Urinary bladder (tissue), 4 donors: ENCODE measurements around the gene DENND4C. TPM values are rescaled to one million over a fixed set of nuclear protein-coding genes. Genes with fewer than 3 reads are reported as not detected.
"Not testable (repeated sequence)": the region's sequence is repeated elsewhere in the genome, so short reads cannot be mapped to it uniquely, and the experiment has no call there.

ENCODE experiments used
- DNase-seq: peaks from one replicate; pipeline ENCODE4 v3.0.0-alpha.2; 2015; ENCODE audit errors: extremely low spot score
- H3K27ac ChIP-seq: one replicate; pipeline ENCODE4 v1.5.1; 2013; ENCODE audit warnings: low read depth, mild to moderate bottlenecking, moderate library complexity
- H3K36me3 ChIP-seq: one replicate; pipeline ENCODE4 v1.6.1; 2013; ENCODE audit warnings: mild to moderate bottlenecking, moderate library complexity; ENCODE audit not compliant: insufficient read depth
- H3K4me1 ChIP-seq: one replicate; pipeline ENCODE4 v1.6.1; 2013; ENCODE audit warnings: mild to moderate bottlenecking, moderate library complexity; ENCODE audit not compliant: insufficient read depth
- H3K4me3 ChIP-seq: one replicate; pipeline ENCODE4 v1.5.1; 2013; ENCODE audit warnings: low read depth, low read length
- WGBS: extraction: QIAGEN DNeasy Blood & Tissue Kit; methylation state at CpG from one replicate; pipeline ENCODE4 v1.1.7; 2013; 5-methylcytosine and 5-hydroxymethylcytosine counted together
- polyA plus RNA-seq: library from polyadenylated mRNA; stranded (reverse); fragments of 200-250 nt; gene quantifications from one replicate; pipeline ENCODE4 v1.2.3, GENCODE V29; 2013
- total RNA-seq: library from RNA; depleted of rRNA; stranded (reverse); fragments of >200 nt; gene quantifications from one replicate; pipeline ENCODE4 v1.2.3, GENCODE V29; 2014
- donor health status: healthy with polysubstance abuse.
- donor health status: healthy.

The DENND4C gene
- total and polyA plus RNA-seq, 2 donors = 27.7 to 196 TPM

GRCh38 chr9:19232823-19233194 is 2.3 kb downstream of the DENND4C start:
- Histone ChIP-seq H3K27ac (no peak overlapping the region), H3K36me3 (no peaks in the 10 kb centered on the region), H3K4me3 (no peak overlapping the region), H3K4me1 (no peaks in the 10 kb centered on the region)
- 8% methylated on average over 1 of the region's 1 CpG for WGBS
- no peak for DNase-seq

DNA sequence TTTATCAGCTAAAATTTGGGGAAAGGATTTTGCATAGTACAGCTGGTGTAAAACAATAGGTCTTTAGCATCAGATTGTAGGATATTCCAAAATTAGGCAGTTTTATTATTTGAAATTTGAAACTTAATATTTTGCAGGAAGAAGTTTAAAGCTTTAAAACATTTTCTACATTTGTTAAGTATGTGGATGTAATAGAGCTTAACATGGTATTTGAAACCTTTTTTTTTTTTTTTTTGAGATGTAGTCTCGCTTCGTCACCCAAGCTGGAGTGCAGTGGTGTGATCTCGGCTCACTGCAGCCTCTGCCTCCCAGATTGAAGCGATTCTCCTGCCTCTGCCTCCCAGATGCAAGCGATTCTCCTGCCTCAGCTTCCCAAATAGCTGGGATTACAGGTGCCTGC is 2.9 kb downstream of the DENND4C start:
- no peak for DNase-seq
- Histone ChIP-seq H3K4me3 (no peak overlapping the region), H3K27ac (no peak overlapping the region), H3K36me3 (no peaks in the 10 kb centered on the region), H3K4me1 (no peaks in the 10 kb centered on the region)
- WGBS = 65% methylated on average over 5 of the region's 5 CpGs

DNA sequence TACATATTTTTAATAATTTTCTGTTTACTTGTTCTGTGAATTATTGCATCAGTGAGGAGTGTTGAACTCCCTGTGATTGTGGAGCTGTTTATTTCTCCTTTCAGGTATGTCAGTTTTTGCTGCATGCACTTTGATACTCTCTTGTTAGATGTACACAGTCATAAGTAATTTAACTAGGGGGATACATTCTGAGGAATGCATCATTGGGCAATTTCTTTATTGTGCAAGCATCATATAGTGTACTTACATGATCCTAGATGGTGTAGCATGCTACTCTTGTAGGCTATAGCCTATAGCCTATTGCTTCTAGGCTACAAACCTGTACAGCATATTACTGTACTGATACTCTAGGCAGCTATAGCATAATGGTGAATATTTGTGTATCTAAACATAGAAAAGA is 9.5 kb downstream of the DENND4C start:
- Histone ChIP-seq H3K27ac (no peak overlapping the region), H3K4me3 (no peak overlapping the region), H3K4me1 (no peaks in the 10 kb centered on the region), H3K36me3 (no peaks in the 10 kb centered on the region)
- DNase-seq = no peak

DNA sequence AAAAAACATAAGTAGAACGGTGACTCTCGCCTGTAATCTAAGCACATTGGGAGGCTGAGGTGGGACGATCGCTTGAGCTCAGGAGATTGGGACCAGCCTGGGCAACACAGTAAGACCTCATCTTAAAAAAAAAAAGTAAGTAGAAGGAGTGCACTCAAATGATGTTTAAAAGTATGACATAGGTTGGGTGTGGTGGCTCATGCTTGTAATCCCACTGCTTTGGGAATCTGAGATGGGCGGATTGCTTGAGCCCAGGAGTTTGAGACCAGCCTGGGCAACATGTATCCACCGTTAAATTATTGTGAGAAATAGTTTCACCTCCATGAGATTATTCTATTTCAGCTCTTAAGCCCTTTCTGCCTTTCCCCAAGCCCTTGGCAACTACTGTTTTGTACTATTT is 11.2 kb downstream of the DENND4C start:
- DNase-seq = no peak
- 91% methylated on average over 6 of the region's 6 CpGs for WGBS
- Histone ChIP-seq H3K36me3 (no peaks in the 10 kb centered on the region), H3K4me1 (no peaks in the 10 kb centered on the region), H3K27ac (no peak overlapping the region), H3K4me3 (no peak overlapping the region)

GRCh38 chr9:19243366-19244033 is 13.0 kb downstream of the DENND4C start:
- no peaks in the 10 kb centered on the region for H3K36me3 ChIP-seq
- no peak overlapping the region for H3K4me3 ChIP-seq
- no peak overlapping the region for H3K27ac ChIP-seq
- no peaks in the 10 kb centered on the region for H3K4me1 ChIP-seq
- no peak for DNase-seq
- 86% methylated on average over 10 of the region's 10 CpGs for WGBS

DNA sequence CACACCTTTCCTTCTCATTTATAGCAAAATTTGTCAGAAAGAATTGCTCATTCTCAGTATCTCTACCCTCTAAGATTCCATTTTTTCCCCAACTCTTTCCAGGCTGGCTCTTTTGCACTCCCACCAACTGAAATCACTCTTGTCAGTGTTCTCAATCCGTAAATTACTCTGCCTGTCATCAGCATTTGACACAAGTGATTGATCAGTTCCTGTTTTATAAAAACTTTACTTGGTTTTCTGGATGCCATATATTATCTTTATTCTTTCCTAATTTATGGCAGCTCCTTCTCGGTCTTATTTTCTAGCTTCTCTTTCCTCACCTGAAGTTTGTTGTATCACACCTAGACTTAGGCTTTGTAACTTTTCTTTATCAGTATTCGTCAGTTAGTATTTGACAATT is 16.4 kb downstream of the DENND4C start:
- DNase-seq = no peak
- Histone ChIP-seq H3K4me3 (no peak overlapping the region), H3K36me3 (peaks cover 1% of the 10 kb centered on the region), H3K27ac (no peak overlapping the region), H3K4me1 (no peaks in the 10 kb centered on the region)
- WGBS = 88% methylated on average over 3 of the region's 3 CpGs

- DNase-seq = no peak
- 94% methylated on average over 2 of the region's 2 CpGs for whole genome bisulfite sequencing
- H3K36me3 ChIP-seq = peaks cover 1% of the 10 kb centered on the region
- H3K27ac ChIP-seq = no peak overlapping the region
- no peaks in the 10 kb centered on the region for H3K4me1 ChIP-seq
- no peak overlapping the region for H3K4me3 ChIP-seq
Measured at GRCh38 chr9:19247420-19247819, 16.9 kb downstream of the DENND4C start.

DNA sequence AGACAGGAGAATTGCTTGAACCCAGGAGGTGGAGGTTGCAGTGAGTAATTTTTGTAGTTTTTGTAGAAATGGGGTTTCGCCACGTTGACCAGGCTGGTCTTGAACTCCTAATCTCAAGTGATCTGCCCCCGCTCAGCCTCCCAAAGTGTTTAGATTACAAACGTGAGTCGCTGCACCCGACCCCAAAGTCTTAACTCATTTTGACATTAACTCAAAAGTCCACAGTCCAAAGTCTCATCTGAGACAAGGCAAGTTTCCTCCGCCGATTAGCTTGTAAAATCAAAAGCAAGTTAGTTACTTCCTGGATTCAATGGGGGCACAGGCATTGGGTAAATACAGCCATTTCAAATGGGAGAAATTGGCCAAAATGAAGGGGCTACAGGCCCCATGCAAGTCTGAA is 19.9 kb downstream of the DENND4C start:
- not testable (repeated sequence) for H3K27ac ChIP-seq, H3K36me3 ChIP-seq, DNase-seq, H3K4me3 ChIP-seq, H3K4me1 ChIP-seq
- WGBS = 78% methylated on average over 8 of the region's 8 CpGs

GRCh38 chr9:19251203-19251602 is 20.7 kb downstream of the DENND4C start:
- H3K27ac ChIP-seq, DNase-seq, H3K4me1 ChIP-seq, H3K36me3 ChIP-seq, H3K4me3 ChIP-seq: not testable (repeated sequence)
- WGBS = 90% methylated on average over 1 of the region's 1 CpG

DNA sequence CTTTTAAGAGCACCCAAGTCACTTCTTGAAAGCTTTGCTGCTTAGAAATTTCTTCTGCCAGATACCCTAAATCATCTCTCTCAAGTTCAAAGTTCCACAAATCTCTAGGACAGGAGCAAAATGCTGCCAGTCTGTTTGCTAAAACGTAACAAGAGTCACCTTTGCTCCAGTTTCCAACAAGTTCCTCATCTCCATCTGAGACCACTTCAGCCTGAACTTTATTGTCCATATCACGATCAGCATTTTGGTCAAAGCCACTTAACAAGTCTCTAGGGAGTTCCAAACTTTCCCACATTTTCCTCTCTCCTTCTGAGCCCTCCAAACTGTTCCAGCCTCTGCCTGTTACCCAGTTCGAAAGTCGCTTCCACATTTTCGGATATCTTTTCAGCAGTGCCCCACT is 21.1 kb downstream of the DENND4C start:
- WGBS = 91% methylated on average over 5 of the region's 5 CpGs
- H3K4me1 ChIP-seq, H3K36me3 ChIP-seq, H3K4me3 ChIP-seq, H3K27ac ChIP-seq, DNase-seq: not testable (repeated sequence)

- Histone ChIP-seq H3K4me3 (no peak overlapping the region), H3K27ac (no peak overlapping the region), H3K36me3 (peaks cover 1% of the 10 kb centered on the region), H3K4me1 (peaks cover 1% of the 10 kb centered on the region)
- WGBS = 71% methylated on average over 7 of the region's 7 CpGs
- DNase-seq = no peak
Measured at GRCh38 chr9:19252174-19252884, 21.8 kb downstream of the DENND4C start.

- peaks cover 1% of the 10 kb centered on the region for H3K36me3 ChIP-seq
- H3K4me1 ChIP-seq = peaks cover 1% of the 10 kb centered on the region
- no peak for DNase-seq
- WGBS = 74% methylated on average over 4 of the region's 4 CpGs
- H3K4me3 ChIP-seq = no peak overlapping the region
- H3K27ac ChIP-seq = no peak overlapping the region
Measured at GRCh38 chr9:19252885-19253219, 22.4 kb downstream of the DENND4C start.

DNA sequence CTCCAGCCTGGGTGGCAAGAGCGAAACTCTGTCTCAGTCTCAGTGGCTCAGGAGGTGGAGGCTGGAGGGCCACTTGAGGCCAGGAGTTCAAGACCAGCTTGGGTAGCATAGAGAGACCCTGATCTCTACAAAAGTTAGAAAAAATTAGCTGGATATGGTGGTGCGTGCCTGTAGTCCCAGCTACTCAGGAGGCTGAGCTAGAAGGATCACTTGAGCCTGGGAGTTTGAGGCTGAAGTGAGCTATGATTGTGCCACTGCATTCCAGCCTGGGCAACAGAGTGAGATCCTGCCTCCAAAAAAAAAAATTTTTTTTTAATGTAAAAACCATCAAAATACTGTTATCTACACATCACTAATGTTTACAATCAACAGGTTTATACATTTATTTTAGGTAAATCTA is 24.6 kb downstream of the DENND4C start:
- H3K4me3 ChIP-seq = no peak overlapping the region
- peaks cover 1% of the 10 kb centered on the region for H3K36me3 ChIP-seq
- DNase-seq = no peak
- H3K27ac ChIP-seq = no peak overlapping the region
- H3K4me1 ChIP-seq = peaks cover 1% of the 10 kb centered on the region
- WGBS = 98% methylated on average over 2 of the region's 2 CpGs

- peaks cover 1% of the 10 kb centered on the region for H3K36me3 ChIP-seq
- H3K4me3 ChIP-seq = no peak overlapping the region
- DNase-seq = no peak
- H3K4me1 ChIP-seq = peaks cover 1% of the 10 kb centered on the region
- no peak overlapping the region for H3K27ac ChIP-seq
Measured at GRCh38 chr9:19255821-19256220, 25.3 kb downstream of the DENND4C start.
